HG02798 (cell line): ENCODE data around the gene RERE.
"Not testable (repeated sequence)": the region's sequence is repeated elsewhere in the genome, so short reads cannot be mapped to it uniquely, and the experiment has no call there.

ENCODE experiments used
- ATAC-seq: cut with Tn5 transposase; IDR thresholded peaks from one replicate; pipeline ENCODE4 v1.9.1; 2021; ENCODE audit warnings: mild to moderate bottlenecking; ENCODE audit not compliant: unreplicated experiment, poor library complexity

Gene RERE

DNA sequence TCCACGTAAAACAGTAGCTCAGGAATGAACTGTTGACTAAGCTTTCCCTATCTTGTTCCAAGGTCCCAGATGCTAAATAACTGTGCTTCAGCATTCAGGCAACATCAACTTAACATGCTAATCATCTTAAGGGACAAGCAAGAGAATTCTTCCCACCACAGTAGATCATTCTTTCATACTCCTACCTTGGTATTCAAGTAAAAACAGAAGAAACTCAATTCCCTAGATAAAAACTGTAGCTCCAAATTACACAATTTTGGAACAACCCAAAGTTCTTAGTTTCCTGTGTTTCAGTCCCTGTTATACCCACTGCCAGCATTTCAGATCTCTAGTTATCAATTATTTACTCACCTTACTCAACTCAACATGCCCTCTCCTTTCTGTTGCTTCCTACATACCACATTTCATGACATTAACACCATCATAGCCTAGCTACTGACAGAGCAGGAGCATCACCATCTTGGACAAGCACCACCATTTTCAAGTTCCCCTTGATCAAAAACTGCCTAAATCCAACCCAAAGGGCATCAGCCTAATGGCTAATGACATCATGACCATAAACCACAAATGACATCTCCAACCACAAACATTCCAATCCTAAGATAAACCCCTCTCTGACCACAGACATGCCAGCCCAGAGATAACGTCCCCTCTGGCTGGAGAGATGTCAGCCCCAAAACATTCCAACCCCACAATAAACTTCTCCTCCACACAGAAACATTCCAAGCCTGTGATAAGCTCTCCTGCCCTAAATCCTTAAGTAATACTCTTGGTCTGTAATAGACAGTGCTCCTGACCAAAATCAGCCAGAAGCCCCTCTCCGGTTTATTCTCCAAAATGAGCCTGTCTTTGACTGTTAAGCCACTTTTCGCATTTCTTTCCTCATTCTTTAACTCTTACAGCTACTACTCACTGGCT is 191.2 kb downstream of the RERE start:
- no peak for ATAC-seq

DNA sequence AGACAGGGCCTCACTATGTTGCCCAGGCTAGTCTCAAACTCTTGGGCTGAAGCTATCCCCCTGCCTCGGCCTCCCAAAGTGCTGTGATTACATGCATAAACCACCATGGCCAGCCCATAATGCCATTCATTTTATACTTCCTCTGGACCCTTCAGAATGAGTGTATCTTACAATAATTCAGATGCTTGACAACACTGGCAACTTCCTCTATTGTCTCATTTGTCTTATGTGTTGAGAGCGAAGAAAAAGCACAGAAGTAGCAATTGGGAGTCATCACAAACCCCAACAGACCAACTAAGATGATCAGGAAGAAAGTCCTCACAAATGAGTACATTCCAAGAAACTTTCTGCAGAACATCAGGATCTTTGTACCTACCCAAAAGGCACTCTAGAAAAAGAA is 191.9 kb downstream of the RERE start:
- no peak for ATAC-seq

DNA sequence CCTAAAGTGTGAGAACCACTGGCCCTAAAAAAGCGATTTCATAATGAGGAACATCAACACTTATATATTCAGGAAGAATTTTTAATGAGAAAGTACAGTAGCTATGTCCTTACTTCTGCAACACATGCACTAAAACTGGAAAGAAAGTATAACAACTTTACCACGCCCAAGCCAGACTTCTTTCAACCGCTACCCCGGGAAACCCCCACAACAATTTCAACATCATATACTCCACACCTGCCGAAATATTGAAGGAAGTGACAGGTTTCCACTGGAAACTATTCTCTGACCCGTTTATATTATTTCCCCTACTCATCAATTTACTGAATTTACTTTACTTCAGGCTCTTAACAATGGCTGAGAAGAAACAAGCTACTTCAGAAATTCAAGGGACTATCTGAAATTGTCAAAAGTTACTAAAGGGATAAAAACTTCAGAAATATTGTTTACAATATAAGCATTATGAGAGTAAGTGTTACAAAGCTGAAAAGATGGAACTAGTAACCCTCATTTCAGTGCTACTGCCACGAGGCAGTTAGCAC is 193.7 kb downstream of the RERE start:
- not testable (repeated sequence) for ATAC-seq

DNA sequence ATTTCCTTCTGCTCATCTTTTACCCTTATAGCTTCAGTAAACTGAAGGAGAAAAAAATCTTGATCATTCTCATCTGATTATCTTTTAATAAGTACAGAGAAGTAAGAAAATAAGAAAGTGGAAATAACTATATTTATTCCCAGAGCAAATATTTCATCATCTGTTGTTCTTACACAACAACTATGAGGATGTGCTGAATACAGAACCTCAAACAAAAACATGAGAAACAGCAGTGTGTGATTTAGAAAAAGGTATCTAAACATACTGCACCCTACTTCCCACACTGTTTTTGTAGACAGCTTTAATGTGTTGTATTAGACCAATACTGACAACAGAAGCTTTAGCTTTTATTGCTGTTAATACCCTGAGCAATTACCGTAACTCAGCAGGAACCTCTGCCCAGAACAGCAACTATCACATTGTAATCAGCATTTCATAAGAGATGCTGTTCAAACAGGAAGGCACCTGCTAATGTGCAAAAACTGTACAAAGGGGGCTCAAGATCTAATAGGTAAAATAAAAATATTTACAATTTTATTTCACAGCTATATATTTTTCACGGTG is 195.6 kb downstream of the RERE start:
- not testable (repeated sequence) for ATAC-seq

DNA sequence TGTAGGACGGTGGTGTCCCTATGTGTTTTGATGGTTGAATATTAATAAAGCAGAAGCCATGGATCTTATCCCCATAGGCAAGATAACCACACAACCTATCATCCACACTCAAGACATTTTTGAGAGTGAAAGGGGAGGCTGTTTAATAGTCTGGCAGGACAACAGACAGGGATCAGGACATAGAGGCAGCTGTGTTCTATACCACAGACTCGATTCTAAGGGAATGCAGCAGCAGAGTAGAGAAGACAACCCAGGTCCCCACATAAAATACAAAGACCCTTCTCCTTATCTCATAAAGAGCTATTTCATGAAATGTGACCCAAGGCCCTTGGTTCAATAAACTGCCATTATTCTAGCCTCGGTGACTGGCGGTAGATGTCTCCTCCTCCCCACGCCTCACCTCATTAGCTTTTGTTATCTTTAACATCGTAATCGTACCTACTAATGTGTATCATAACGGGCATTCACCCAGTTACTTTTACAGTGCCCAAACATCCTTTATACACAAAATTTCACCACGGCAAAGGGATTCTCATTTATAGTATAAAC is 196.3 kb downstream of the RERE start:
- not testable (repeated sequence) for ATAC-seq

DNA sequence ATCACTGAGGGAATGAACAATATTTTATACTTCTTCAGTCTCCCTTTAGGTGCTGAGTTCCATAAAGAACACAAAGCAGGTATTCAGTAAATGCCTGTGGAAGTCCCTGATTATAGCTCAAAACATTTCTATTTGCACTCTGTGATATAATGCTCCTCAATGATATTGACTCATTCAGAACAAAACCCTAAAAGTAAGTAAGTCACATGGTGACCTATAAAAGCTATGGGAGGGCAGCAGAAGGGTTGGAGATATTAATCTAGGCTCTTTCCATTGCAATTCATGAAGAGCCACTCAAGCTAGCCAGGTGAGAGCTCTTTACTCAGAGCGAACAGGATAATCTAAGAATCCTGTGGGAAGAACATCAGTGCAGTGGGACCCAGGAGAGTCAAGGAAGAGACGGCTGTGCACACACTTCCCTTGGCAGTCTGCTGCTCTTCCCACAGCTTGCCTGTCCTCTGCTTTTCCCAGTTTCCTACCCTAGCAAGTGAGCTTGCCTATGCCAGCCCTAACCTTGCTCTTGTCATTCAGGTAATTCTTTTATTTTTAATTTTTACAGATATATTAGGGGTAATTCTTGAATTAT is 197.4 kb downstream of the RERE start:
- not testable (repeated sequence) for ATAC-seq

DNA sequence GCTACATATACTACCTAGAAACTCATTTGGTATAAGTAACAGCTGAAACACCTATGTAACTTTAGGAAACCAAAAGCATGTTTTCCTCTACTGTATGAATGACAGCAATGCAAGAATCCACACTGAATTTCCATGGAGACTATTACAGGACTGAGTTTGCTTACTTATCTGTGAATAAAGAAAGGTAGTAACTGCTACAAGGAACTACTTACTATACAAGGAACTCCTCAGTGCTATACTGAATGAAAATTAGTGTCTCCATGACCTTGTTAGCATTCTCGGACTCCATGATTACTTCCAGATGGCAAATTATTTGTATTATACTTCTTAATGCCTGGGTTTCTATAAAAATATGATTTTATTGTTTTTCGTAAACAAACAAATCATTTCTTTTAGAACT is 198.0 kb downstream of the RERE start:
- ATAC-seq: not testable (repeated sequence)

DNA sequence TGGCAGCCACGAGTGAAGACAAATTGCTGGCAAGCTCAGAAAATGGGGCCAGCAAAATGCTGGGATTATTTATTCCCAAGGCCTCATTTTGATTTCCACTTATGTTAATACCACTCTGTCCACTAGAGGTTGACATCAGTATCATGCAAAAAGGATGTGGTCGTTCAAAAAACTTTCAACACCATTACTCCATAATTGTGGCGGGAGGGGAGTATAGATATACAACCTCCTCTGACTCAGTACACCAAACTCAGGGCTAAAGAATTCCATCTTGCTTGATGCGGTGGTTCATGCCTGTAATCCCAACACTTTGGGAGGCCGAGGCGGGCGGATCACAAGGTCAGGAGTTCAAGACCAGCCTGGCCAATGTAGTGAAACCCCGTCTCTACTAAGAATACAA is 200.6 kb downstream of the RERE start:
- ATAC-seq: not testable (repeated sequence)

DNA sequence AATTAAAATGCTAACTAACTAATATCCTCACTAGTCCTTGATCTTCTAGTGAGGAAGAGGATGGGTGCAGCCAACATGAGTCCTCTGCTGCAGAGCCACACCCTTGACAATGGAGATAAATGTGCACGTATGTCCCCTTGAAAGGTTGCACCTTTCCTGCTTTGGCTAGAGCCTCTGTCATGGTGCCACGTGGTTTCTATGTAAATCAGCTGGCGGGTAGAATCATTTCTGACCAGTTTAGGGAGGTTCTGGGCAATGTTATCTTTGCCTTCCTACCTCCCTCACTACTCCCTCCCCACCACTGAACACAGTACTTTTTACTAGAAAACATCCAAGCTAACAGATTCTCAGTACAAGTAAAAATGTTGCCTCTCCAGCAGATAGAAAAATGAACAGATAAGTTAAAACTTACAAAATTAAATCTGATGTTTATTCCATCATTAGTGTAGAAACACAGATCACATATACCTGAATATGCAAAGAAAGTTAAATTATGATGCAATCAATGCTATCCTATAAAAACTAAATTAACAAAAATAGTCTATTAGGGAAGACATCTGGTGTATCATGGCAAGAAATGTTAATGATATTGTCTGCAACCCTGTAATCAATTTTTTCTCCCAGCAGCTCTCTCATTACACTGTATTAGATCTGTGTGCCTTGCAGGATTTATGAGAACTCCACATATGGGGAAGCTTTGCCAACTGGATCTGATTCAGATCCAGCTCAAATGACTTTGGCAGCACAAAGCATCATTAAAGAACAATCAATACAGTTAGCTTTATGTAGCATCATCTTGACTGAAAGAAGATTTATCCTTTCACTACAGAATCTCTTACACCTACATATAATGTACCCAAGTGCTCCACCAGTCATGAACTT is 205.6 kb downstream of the RERE start:
- not testable (repeated sequence) for ATAC-seq

DNA sequence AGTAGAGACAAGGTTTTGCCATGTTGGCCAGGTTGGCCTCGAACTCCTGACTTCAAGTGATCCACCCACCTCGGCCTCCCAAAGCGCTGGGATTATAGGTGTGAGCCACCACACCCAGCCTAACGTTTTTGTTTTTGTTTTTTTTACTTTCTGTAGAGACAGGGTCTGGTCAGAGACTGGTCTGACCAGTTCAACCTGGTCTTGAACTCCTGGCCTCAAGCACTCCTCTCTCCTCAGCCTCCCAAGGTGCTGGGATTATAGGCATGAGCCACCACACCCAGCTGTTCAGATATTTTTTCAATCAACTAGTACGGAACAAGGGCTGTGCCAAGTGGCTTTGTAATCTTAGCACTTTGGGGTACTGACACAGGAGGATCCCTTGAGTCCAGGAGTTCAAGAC is 209.5 kb downstream of the RERE start:
- no peak for ATAC-seq

DNA sequence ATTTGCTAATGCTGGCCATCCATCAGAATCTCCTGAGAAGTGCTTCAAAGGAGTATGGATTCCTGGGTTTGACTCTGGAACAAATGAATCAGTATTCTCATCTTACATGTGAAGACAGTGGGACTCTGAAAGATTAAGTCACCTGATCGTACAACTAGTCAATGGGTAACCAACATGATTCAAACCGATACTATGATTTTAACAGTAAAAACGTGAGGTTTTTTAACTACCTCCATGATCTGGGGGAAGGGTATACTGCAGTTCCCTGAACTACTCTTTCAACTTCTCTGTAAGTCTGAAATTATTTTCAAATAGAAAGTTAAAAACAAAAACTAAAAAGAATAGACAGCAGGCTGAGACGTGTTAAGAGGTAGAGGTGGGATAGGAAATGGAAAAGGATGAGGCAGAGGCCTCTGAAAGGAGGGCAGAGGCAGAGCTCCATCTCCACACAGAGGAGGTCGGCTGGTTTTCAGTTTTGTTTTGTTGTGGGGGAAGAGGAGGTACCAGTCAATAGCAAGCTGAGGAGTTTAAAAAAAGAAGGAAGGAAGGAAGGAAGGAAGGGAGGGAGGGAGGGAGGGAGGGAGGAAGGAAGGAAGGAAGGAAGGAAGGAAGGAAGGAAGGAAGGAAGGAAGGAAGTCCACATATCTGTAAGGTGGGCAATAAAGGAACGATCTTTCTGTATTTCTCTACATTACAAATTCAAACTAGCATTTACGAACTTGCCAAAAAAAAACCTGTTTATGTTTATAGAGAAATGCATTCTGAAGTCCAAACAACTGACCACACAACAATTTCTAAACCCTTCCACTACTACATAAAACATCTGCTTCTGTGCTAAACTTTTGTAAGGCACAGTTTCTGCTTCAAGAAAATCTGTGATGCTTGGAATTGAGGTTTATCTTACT is 213.1 kb downstream of the RERE start:
- peak; percentile 86 for ATAC-seq

DNA sequence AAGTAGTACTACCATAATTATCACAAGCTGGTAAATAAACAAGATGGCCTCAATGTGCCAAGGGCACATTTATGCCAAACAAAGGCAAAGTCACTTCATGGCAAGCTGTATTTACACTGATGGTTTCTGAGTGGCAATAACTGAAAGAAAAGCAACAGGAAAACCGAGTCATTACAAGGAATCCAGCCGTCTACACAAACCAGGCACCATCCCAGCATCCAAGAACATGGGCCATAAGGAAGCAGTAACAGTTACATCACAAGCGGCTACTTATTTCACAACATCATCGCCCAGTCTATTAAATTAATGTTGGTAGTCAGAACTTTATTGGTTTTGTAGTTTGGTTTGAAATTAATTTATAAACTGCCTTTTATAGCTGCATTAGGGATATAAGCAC is 214.2 kb downstream of the RERE start:
- ATAC-seq: no peak

DNA sequence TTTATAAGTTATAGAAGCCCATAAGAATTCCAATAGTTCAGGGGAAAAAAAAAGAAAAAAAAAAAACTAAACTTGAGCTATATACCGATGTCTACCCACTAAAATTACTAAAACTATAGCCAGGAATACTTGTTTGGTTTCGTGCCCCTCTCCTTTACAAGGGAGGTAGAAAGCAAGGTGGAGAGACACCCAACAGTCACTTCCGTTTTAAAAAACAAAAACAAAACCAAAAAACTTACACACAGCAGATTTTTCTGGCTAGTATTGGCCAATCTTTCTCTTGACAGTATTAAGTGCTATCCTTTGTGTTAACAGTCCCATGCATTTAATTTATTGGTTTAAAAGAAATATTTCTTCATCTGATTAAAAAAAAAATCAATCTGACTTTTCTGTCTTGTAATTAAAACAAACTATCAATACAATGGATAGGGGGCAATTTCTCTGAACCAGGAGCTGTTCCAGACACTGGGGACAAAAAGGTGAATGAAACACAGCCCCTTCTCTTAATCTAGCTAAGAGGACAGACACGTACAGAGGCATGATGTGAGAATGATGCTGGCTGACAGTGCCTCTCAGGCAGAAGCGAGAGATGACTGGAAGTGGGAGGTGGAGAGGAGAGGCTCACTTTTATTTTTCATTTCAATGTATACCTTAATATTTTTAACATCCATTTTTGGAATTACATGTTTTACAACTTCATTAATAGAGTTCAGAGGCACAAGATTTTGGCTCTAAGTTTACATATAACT is 214.8 kb downstream of the RERE start:
- no peak for ATAC-seq

DNA sequence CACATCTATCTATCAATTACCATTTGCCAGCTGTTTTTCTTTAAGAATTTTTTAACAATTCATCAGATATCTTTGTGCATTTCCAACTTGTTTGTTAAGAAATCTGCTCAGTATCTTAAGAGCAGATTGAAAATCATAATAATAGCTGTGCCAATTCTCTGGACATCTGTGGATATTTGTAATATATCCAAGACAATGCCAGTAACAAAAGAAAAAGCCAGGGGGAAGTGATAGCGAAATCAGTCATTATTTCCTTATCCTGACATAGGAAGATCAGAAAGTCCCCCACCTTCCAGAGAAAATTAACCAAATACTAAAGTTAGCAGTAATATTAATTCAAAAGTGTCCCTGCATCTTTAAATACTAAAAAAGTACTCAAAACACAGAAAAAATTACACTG is 217.1 kb downstream of the RERE start:
- no peak for ATAC-seq

DNA sequence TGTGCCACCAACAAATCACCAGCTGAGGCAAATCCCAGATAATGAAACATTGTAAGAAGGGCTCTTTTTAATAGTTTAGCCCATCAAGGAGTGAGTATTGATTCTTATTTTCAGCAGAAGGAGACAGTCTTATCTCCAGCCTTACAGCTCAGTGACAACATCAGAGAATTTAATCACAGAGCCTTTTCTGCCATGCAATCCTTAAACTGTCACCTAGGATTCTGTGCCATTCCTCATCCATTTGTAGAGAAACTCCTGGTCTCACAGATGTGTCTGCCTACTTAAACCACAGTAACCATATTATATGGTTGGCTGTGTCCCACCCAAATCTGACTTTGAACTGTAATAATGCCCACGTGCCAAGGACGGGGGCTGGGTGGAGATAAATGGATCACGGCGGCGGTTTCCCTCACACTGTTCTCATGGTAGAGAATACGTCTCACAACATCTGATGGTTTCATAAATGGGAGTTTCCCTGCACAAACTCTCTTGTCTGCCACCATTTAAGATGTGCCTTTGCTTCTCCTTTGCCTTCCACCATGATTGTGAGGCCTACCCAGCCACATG is 217.7 kb downstream of the RERE start:
- ATAC-seq: no peak

DNA sequence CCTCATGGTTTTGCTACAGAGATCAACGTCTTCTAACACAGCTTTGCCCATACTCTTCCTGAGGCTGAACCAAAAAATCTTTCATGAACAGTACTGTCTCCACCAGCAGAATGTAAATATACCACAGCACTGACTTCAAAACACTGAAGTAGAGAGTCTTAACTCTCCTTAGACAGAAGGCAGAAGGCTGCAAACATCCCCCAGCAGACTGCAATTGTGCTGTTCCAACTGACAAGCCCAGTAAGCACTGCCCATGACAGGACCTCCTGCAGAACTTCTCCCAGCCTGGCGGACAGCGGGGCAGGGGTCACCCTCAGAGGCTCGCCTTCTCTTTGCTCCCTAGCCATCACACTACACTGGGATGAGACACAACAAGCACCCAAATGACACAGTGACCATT is 218.7 kb downstream of the RERE start:
- no peak for ATAC-seq

DNA sequence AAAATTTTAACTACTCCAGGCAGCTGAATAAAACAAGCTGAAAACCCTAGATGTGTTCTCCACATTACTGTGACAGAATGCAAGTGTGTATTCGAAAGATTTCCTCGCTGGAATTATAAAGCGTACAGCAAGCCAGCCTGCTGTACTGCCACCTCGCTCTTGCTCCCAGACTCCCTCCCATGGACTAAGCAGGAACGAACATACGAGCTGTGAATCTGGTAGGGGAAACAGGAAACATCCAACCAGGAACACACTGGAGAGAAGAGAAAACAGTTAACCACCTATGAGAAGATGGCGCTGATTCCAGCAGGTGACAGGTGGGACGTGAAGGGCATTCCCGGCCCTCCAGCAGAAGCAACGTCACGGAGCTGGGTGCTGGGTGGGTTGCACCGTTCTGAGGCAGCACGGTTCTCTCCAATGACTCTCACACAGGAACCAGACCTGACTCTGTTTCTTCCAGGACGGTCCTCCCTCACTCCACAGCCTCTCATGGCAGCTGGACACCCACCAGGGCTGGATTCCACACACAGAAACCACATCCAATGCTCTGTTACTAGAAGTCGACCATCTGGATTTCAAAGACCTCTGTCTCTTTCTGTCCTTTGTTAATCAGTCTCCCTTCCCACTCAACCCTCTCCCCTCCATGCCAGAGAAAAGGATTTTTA is 219.2 kb downstream of the RERE start:
- no peak for ATAC-seq
